ENCODE results near the gene UFC1.

Gene UFC1

DNA sequence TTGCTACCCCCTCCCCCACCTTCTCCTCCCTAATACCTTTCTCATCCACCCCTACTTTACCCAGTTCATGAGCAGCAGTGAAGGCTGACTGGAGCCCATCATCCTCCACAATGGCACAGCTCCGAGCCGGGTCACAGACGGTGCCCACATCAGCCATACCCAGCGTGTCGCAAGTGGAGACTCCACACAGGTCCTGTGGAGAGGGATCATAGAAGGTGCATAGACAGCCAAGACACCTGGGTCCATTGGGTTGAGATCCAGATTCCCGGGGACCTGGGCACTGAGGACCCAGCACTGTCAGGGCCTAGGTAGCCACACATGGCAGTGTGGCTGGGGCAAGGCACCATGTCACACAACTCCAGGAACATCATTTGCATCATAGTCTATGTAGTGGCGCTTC lies 42.3 kb downstream of the UFC1 start:
- no peak for DNase-seq

DNA sequence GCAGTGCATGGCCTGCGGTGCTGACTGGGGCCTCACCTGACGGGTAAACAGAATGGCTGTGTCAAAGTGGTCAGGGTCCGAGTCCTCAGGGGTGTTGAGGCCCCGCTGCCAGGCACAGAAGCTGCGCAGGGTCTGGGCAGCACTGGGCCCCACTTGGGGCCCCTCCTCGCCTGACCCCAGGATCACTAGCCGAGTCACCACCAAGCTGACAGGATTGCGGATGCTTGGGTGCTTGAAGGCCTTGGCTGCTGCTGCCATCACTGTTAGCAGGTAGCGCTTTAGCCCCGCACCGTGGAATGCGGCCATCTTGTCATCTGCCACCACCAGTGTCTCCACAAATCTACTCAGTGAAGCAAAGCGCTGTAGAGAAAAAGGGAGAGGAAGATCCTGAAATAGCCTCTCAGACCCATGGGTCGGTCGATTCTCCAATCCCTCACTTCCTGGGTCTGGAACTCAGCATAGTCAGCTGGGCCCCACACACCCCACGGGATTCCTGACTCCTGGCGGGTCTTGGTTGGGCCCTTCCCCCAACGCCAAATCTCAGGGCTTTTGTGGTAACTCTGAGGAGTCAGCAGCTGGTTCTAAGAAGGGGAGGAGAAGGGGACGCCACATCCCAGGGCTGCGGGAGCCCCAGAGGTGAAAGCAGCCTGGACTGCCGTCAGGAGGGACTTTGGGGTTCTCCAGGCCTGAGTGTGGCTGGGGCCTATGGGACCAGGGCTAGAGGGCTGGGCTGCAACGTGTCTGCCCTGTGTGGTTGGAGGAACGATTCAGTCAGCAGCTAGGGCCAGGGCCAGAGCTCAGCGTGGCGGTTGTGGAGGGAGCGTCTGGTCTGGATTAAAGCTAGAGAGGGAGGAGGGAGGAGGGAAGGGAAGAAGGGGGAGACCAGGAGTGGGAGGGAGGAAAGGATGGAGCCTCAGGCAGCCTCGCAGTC lies 43.0 kb downstream of the UFC1 start:
- no peak for DNase-seq

DNA sequence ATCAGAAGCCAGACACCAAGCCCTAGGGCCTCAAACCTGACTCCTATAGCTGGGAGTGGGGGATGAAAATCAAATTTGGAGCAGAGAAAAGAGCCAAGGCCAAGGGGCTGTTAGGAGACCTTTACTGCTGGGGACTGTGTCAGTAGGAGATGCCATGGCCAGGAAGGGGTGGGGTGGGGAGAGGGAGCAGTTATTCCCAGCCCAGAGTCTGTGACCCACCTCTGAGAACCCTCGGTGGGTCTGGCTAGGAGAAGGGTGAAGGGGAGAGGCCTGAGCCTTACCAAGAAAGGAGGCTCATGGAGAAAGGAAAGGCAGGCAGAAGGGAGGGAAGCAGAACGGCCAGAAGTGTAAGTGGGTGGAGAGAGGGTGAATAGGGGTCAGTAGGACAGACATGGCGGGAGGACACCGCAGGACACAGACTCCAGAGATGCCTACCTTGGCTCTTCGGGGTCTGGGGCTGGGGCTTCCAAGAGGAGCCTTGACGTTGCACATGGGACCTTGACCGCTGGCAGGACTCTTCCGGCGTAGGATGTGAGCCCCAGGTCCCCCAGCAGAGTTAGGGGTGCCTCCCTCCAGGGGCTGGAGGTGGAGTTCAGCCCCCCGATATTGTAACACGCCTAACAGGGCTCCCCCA lies 43.9 kb downstream of the UFC1 start:
- DNase-seq = no peak

DNA sequence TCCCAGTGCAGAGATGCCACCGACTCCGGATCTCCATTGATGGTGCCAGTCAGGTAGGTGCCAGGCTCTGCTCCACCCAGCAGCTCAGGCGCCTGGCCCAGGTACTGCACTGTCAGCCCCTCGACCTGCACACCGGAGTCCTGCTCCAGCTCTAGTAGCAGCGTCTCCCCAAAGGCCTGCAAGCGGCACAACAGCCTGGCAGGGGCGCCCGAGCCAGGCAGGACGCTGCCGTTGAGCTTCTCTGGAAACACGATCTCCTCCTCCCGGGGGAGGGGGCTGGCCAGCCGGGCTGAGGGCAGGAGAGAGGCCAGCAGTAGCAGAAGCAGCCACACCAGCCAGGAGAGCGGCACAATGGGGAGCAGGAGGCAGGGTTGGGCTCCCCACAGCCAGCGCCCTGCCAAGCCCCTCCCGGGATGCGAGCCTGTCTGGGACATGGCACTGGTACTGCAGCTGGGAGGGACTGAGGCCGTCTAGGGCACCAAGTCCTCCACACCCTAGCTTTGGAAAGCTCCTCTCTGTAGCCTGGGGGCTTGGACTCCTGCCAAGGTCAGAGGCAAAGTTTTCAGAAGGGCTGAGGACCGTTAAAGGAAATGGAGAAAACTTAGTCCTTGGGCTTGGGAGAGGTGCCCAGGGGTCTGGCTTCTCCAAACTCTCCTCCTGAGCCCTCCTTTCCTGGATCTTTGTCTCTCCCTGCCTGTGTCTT lies 44.6 kb downstream of the UFC1 start:
- no peak for DNase-seq

DNA sequence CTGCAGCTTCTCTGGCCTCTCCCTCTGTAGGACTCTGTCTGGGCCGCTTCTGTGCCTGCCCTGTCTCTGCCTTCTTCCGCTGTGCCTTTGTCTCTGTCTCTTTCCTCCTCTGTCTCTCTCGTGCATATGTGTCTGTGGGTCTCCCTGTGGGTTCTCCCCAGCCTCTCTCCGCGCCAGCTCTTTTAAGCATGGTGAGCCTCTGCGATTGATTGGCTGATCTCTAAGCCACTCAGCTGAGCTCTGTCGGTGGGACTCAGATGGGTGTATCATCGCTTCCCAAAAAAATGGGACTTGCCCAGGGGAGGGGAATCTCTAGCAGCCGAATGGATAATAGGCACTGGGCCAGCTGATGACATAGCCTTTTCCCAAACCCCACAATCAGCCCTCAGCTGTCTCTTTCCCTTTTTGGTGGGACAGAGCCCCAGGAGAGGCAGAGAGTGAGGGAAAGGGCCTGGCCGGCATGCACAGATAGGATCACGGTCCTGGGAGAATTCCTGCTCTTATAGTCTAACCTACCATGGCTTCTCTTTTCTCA lies 45.2 kb downstream of the UFC1 start, which contains the start of gene ADAMTS4:
Gene ADAMTS4 (minus strand): TSS at position 158 of the 535 bp plus-strand sequence. CDS start 427 bp downstream, outside the sequence.
- no peak for DNase-seq

DNA sequence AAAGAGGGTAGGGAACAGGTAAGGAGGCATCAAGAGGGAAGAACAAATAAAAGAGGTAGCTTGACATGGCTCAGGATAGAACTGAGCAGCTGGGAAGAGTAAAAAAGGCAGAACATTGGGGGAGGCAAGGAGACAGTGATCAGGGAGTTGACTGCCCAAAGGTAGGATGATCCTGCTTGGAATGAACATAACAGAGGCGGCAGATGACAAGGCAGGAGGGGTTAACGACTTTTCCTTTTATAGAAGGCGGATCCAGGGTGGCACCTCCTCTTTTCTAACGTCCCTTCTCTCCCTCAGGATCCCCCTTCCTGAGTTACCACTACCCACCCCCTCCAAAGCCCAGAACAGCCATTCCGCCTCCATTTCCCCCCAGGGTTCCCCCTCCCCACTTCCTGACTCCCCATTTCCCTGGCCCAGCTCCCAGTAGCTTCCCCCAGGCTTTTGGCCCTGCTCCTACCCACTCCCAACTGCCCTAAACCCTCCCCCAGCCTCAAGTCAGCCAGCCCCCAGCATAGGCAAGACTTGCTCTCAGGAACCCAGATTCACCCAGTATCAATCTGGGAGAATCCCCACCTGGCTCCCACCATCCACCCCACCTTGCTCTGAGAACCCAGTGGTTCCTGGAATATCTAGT lies 45.8 kb downstream of the UFC1 start:
- no peak for DNase-seq

DNA sequence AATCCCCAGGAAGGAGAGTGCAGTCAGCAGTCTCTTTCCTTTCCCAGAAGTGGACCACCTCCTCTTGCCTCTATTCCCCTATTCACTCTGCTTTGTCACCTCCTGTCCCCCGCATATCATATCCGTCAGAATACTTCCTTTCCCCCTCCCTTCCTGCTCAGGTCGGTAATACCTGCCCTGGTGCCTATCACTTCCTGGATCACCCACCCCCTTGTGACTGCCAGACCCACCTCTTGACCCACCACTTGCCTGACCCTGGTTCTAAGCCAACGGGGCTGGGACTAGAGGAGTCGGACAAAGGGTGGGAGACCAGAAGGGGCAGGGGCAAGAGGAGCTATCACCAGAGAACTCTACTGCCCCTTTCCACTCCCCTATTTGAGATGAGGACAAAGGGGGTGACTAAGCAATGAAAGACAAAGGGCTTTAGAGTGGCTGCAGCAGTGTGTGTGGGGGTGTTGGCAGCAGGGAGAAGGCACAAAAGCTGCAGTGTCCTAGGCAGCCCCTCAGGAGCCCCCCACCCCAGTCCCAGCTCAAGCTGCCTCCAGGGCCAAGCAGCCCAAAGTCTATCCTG lies 46.7 kb downstream of the UFC1 start:
- DNase-seq = no peak

DNA sequence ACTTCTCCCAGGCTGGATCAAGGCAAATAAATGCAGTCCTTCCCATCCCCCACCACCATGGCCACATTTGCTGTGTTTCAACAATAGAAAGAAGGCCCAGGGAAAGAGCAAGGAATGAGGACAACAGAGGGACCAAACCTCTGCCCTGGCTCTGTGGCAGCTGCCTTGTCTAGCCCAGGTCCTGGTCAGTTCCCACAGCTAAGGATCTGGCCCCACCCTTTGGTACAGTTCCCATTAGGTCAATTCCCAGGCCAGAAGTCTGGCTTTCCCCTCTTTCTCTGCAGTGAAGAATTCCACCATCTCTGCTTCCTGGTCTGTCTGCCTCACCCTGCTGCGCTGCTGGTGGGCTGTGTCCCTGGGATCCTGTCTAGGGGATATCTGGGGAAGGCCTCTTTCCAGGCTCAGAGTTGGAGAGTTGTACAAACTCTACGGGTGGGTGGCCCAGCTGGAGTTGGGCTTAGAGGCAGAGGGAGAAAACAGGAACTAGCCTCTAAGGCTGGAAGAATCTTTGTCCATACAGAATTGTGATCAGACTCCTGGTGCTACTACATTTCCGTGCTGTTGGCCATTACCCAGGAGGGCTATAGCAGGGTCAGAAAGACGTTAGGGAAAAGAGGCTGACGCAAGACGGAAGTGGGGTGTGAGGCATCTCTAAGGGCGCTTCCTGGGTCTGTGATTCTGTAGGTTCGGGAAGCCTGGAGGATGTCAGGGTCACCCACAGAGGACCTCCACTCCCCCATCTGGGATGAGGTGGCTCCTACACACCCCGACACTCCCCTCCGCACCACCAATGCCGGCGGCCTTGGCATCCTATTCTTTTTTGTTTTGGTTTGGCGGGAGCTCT lies 47.4 kb downstream of the UFC1 start:
- no peak for DNase-seq

DNA sequence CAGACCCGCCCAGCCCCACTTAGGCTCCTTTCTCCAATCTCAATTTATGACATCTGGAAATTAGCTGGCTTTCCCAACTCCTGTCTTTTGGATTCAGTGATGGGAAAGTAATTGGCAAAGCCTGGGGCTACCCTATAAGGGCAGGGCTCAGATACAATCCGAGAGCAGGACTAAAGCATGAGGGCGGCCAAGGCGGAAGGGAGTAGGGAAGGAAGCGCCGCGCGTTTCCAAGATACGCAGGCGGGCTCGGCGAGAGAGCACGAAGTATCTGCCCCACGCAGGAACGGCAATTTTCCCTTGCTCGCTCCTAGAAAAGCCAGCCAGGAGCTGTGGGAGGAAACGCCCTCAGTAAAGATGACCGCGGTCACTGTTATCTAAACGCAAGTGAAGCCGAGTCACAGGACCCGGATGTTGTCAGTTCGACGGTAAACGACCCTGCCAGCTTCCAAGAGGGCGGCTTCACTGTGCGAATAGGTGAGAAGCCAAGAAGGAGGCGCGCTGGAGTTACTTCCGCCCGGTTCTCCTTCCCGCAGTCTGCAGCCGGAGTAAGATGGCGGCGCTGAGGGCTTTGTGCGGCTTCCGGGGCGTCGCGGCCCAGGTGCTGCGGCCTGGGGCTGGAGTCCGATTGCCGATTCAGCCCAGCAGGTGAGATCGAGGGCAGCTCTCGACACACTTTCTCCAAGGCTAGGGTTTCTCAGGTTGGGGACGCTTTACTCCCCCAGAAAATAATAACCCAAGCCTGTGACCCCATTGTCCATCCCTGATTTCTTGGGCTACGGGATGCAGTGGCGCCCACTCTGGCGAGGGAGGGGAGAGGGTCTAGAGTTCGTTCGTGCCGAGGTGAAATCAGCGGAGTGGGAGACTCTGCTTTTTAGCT lies 48.3 kb downstream of the UFC1 start, which contains the start of gene NDUFS2:
Gene NDUFS2 (plus strand): TSS at position 532 of the 877 bp plus-strand sequence. CDS start 19 bp downstream, at position 551.
- peak; percentile 98 for DNase-seq

DNA sequence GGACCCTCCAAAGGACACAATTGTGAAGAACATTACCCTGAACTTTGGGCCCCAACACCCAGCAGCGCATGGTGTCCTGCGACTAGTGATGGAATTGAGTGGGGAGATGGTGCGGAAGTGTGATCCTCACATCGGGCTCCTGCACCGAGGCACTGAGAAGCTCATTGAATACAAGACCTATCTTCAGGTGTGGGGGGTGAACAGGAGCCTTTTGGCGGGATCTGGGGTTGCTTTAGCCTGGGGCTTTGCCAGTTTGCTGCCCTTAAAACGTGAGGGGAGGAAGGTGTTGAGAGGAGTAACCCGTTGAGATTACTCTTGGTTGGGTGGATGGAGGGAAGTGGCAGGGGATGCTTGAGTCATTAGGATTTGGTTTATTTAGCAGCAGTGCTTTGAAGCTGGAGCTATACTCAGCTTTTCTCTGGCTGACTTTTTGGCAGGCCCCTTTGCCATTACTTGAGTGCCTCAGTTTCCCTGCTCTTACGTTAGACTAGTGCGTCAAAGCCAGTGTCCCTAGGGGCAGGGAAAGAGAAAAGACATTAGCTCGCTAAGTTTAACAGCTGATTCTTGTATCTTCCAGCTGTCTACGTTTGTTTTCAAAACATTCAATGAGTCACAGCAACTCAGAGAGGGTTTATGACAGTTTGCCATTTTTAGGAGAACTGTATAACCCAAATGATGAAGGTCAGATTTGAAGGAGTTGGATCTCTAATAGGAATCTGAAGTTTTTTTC lies 52.8 kb downstream of the UFC1 start:
- no peak for DNase-seq

DNA sequence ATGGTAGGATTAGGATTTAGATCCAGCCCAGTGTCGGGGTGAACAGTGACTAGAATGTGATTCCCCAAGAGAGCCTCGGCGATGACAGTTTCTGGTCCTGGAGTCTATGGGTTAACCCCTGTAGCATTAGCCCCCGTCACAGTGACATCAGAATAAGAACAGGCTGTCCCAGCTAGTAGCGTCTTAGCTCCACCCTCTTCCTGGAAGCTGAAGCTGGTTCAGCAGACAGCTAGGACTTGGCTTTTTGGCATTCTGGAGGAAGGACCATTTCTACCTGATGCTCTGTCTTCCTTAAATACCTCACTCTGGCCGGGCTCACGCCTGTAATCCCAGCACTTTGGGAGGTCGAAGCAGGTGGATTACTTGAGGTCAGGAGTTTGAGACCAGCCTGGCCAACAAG lies 53.4 kb downstream of the UFC1 start:
- no peak for DNase-seq
